ENCODE results near the gene OSBP2. TPM values are rescaled to one million over a fixed set of nuclear protein-coding genes. Genes with fewer than 3 reads are reported as not detected.
A peak's percentile ranks its signal among the peaks of the same experiment; 100 is the strongest.

The OSBP2 gene
- total and polyA plus RNA-seq, 2 of the 13 experiments (the other 11 are each of a cell fraction or from before 2014, with no cell fraction given) = 5.0 to 7.7 TPM

DNA sequence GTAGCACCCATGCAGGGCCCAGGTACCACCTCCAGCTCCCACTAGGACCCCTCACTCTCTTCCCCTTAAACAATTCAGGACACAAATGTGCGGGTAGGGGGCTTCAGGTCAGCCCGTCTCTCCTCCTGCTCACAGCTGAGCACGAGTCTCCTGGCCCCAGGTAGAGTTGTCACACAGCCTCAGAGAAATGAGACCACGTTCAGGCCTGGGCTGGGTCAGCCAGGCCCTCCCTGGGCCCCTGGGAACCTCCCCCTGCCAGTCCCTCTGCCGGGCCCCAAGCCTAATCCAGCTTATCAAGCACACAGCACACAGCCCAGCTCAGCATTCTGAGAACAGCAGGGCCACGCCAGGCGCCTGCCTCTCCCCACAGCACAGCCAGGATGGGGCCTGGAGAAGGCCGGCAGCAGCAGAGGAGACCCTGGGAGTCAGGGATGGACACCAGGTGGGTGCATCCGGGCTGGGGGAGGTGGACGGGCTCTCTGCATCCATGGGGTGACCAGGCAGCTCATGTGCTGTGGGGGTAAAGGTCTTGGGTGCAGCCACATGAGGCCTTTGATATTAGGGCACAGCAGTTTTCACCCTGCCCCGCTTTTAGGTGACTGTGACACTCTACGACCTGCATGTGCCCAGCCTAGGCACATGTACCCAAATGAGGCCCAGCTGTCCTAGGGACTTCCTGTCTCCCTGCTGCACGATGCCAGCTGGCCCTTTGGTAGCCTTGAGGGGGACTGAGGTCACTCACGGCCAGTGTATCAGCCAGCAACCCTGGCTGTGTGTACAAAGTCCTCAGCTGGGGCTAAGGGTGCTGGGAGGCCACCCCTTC, 186.9 kb downstream of the OSBP2 start (continued):
- no peak for TF ChIP-seq RARG (CRISPR knock-in tag; IDR thresholded peaks at IDR 0.05; ENCODE audit: low read depth)
- no peak for TF ChIP-seq KDM4B (CRISPR knock-in tag; IDR thresholded peaks at IDR 0.05)
- TF ChIP-seq JUND (CRISPR knock-in tag; IDR thresholded peaks at IDR 0.05) = peak; percentile 41; the same call in 1 of the 2 replicates
- TF ChIP-seq ZFP41 (CRISPR knock-in tag; IDR thresholded peaks at IDR 0.05; ENCODE audit: borderline replicate concordance) = no peak
- no peak for TF ChIP-seq ZBTB33 (CRISPR knock-in tag; IDR thresholded peaks at IDR 0.05)
- TF ChIP-seq PHF21A (CRISPR knock-in tag; IDR thresholded peaks at IDR 0.05) = peak; percentile 85
- TF ChIP-seq PHB2 (IDR thresholded peaks at IDR 0.05; ENCODE audit: partially characterized antibody) = no peak
- no peak for TF ChIP-seq MBNL3 (CRISPR knock-in tag; conservative IDR thresholded peaks at IDR 0.05)
- TF ChIP-seq MYC (CRISPR knock-in tag; IDR thresholded peaks at IDR 0.05; ENCODE audit: borderline replicate concordance) = peak; percentile 75
- TF ChIP-seq ZNF263 (CRISPR knock-in tag; IDR thresholded peaks at IDR 0.05) = no peak
- TF ChIP-seq SAP130 (CRISPR knock-in tag; IDR thresholded peaks at IDR 0.05; ENCODE audit: low read depth) = peak; percentile 57; the same call in 1 of the 2 replicates
- TF ChIP-seq USF2 (IDR thresholded peaks at IDR 0.05; ENCODE audit: low read depth, low read length) = no peak
- no peak for TF ChIP-seq USF2 (CRISPR knock-in tag; IDR thresholded peaks at IDR 0.05; ENCODE audit: borderline replicate concordance)
- no peak; the same call in 1 of the 2 replicates for TF ChIP-seq PHF8 (CRISPR knock-in tag; IDR thresholded peaks at IDR 0.05)
- TF ChIP-seq, protein P1, sequence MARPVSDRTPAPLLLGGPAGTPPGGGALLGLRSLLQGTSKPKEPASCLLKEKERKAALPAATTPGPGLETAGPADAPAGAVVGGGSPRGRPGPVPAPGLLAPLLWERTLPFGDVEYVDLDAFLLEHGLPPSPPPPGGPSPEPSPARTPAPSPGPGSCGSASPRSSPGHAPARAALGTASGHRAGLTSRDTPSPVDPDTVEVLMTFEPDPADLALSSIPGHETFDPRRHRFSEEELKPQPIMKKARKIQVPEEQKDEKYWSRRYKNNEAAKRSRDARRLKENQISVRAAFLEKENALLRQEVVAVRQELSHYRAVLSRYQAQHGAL (CRISPR knock-in tag; IDR thresholded peaks at IDR 0.05; ENCODE audit: not compliant biosample characterization) = no peak
- TF ChIP-seq STAT6 (CRISPR knock-in tag; IDR thresholded peaks at IDR 0.05; ENCODE audit: borderline replicate concordance) = no peak
- 0 out of 2 replicates have a peak, but pooled peaks have one; percentile 20 for TF ChIP-seq KDM2A (CRISPR knock-in tag; IDR thresholded peaks at IDR 0.05; ENCODE audit: borderline replicate concordance, low read depth)
- no peak for TF ChIP-seq ZSCAN31 (CRISPR knock-in tag; IDR thresholded peaks at IDR 0.05; ENCODE audit: low read depth)
- TF ChIP-seq ZMYM4 (CRISPR knock-in tag; IDR thresholded peaks at IDR 0.05) = no peak
- TF ChIP-seq YY1 (IDR thresholded peaks at IDR 0.05; ENCODE audit: insufficient read depth, insufficient replicate concordance, low read depth, low read length) = peak; percentile 20
- no peak for TF ChIP-seq GLI4 (CRISPR knock-in tag; IDR thresholded peaks at IDR 0.05; ENCODE audit: borderline replicate concordance)
- TF ChIP-seq GATA4 (IDR thresholded peaks at IDR 0.05; ENCODE audit: borderline replicate concordance, low read depth) = no peak
- peak; percentile 19 for TF ChIP-seq U2AF1 (optimal IDR thresholded peaks at IDR 0.05; ENCODE audit: low read depth, low read length)
